Stimulated activated CD4-positive, alpha-beta T cell treated with anti-CD3 and anti-CD28 coated beads, Interleukin-4, amount 100 ng/mL, for 4 hours (primary cell): Measurements from ENCODE around the gene SMOC1.
"Not testable (repeated sequence)": the region's sequence is repeated elsewhere in the genome, so short reads cannot be mapped to it uniquely, and the experiment has no call there.

ENCODE experiments used
- DNase-seq, 2 experiments: peaks; one replicate each; pipeline ENCODE4 v3.0.0-alpha.2; 2020

Gene SMOC1

DNA sequence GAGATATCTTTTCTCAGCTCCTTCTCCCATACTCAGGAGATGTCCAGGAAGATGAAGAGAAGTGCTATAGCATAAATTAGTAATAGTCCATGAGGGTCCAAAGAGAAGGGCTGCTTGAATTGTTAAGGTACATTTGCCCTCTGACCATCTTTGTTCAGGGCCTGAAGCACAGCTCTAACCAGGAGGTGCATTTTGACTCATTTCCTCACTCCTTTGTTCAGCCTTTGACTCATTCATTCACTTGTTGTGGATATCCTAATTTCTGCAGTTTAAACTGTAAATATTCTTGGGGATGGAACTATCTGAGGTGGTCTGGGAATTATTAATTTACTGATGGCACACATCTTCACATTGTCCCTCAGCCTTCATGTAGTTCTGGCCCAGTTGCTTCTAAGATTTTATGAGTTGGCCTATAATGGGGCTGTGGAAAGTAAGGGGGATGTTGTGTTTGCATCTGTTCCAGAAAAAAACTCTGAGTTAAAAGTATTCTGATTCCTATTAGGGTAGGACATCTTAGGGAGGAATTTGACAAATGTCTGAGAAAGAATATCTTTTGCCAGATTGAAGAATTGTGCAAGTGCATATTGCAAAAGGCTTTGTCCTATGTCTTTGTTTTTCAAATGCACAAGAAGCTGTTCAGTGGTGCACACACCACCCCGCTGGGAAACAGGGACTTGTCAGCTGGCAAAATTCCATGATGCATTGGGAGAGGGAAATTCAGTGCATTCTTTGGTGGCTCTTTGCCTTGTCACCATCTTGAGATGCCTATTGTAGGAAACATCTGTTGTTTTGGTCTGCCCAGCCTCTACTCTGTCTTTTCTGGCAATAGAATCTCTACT, 22.1 kb downstream of the SMOC1 start:
- no peak for DNase-seq

DNA sequence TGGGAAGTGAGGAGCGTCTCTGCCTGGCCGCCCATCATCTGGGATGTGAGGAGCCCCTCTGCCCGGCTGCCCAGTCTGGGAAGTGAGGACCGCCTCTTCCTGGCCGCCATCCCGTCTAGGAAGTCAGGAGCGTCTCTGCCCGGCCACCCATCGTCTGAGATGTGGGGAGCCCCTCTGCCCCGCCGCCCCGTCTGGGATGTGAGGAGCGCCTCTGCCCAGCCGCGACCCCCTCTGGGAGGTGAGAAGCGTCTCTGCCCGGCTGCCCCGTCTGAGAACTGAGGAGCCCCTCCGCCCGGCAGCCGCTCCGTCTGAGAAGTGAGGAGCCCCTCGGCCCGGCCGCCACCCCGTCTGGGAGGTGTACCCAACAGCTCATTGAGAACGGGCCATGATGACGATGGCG, 23.8 kb downstream of the SMOC1 start:
- DNase-seq = not testable (repeated sequence)

DNA sequence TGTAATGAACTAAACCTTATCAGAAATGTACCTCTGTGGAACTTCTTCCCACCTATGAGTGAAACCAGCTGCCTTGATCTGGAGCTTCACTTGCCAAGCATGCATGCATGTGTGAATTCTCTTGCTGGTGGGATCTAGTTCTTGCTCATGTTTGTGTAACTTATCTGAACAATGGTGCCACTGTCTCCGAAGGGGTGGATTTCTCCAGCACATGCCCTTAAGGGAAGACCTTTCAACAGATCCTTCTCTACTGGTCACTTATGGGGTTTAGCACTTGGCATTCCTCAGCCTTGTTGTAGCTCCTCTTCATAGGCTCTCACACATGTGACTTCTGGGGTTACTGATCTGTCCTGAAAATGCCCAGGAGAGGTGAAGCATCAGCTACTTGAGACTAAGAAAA, 25.0 kb downstream of the SMOC1 start:
- DNase-seq = no peak

DNA sequence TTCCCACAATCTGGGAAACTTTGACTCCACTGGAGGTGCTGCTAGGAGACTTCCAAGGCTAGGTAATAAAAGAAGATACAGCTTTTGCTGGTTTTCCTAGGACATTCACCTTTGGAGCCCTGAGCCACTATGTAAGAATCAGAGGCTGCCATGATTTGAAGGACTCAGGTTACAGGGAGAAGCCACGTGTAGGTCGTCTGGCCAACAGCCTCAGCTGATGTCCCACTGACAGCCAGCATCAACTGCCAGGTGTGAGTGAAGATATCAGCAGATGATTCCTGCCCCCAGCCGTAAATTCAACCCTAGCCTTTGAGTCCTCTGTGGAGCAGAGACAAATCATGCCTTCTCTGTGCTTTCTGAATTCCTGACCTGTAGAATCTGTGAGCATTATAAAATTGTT, 27.0 kb downstream of the SMOC1 start:
- DNase-seq = no peak

DNA sequence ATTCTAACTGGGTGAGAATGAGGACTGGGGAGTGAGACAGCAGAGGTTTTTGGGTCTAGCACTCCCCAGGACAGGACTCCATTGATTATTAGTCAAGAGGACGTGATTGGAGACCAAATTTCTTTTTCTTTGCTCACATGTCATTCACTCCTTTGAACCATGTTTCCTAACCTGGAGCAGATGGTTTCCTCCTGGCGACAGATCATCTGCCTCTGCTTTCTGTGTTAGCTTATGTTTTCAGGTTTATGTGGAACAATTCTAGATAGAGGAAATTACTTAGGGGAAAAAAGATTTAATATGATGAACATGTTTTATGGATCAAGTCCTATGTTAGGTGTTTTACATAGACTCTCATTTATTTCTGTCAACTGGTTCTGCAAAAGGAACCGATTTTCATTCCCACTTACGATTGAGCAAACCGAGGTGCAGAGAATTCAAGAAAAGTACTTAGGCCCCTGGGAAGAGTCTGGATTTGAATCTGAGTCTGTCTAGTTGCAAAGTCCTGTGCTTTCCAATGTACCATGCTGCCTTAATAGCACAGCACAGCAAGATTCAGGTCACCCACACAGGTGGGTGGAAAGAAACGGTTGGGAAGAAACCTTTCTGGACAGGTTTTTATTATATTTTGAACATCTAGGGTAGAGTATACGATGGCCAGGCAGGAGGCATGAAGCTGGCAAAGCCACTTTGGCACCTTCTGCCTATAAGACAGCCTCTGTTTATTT, 30.8 kb downstream of the SMOC1 start:
- no peak for DNase-seq

DNA sequence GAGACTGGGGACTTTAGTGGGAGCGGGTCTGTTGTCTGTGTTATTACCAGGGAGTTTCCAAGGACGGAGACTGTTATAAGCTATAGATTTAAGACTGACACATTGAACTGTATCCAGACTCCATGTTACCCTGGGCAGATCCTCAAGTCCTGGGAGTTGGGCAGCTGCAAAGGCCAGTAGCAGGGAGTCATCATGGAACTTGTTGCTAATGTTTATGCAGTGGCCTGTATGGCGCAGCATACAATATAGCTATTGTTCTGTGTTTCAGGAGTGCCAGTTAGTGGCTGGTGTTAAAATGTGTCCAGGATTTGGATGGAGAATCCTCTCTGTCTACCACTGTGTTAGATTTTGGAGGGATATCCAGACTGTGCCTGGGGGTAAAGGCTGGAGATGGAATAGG, 31.7 kb downstream of the SMOC1 start:
- DNase-seq = no peak

DNA sequence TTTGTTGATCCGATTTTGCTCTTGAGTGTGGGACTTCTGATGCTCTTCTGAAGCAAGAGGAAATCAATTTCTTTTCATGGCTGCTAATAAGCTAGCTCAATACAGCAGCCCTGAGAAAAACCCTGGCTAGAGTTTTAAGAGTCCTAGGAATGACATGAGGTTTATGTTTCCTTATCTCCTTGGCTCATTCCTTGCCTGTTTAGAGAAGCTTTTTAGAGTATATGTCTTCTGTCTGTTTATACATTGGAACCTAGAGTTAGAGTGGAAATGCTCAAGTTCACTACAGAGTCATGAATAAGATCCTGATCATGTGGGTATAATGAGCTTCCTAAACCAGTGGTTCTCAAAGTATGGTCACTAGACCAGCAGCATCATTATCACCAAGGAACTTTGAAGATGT, 34.5 kb downstream of the SMOC1 start:
- DNase-seq = no peak

DNA sequence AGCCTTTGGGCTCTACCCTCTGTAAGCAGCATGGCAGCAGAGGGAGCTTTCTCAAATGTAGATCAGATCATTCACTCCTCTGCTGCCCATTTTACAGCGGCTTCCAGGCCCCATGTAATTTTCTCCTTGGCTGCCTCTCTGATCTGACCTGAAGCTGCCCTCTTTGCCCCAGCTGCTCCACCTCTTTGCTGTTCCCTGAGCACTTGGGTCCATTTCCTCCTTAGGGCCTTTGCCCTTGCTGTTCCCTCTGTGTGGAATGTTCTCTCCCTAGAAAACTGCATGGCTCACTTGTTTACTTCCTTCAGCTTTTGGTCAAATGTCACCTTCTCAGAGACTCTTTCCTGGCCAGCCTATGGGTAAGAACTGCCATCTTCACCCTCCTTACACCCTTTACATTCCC, 37.2 kb downstream of the SMOC1 start:
- no peak for DNase-seq

DNA sequence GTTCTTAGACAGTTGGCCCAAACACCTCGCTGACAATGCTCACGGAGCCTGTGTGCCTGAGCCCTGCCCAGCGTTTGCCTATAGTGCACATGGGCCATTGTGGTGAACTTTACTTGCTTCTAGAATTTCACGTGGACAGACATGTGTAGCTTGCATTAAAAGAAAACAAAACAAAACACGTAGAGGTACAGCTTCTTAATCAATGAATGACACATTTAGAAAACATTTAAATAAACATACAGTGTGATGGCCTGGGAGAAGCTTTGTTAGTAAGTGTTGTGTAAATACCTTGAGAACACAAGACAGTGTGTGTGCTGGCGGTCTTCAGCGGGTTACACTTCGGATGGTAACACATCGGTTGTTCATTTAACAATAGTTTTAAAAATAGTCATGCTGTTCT, 38.1 kb downstream of the SMOC1 start:
- DNase-seq = no peak

DNA sequence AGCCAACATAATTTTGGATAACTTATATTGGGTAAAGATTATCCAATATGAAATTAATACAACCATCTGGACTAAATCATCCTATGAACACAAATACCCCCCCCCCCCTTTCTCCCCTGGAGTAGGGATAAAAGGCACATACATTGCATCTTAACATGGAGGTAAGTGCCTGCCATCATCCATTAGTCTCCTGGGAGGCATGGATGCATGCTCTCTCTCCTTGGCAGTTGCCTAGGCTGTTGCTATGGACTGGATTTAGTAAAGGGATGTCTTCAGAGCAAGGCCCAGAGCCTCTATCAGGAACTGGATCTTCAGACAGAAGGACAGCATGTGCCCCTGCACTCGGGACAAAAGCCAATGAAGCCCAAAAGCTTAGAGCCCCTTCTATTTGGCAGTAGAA, 40.6 kb downstream of the SMOC1 start:
- no peak for DNase-seq

DNA sequence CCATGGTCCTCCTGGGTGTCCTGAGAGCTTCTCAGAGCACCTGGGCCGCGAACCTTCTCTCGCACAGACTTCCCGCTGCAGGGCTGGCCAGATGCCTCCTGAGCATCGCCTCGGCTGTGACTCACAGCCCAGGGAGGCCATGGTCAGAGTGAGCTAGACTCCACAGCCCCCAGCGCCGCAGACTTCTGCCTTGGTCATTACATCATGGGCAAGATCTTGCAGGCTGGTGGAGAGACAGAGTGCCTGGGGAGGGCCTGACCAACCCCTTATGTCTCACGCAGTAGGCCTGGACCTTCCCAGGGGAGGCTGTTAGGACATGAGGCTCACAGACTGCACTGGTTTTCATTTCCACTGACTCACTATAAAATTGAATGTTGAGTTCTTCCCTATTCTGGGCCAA, 41.8 kb downstream of the SMOC1 start:
- no peak for DNase-seq

DNA sequence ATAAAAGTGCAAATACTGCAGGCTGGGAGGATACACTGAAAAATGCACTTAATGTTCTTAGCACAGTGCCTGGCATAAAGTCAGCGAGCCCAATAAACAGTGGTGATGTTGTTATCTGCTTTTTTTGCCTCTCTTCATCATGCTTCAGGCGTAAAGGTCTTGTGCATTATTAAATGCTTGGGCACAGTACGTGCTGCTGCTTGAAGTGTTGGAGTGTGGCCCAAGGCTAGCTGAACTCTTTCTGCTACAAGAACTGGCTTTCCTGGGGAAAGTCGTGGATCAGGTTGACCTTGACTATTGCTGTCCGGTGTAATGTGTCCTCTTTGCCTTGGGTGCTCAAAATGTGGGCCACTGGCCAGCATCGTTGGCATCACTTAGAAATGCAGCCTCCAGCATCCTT, 43.0 kb downstream of the SMOC1 start:
- DNase-seq = no peak

DNA sequence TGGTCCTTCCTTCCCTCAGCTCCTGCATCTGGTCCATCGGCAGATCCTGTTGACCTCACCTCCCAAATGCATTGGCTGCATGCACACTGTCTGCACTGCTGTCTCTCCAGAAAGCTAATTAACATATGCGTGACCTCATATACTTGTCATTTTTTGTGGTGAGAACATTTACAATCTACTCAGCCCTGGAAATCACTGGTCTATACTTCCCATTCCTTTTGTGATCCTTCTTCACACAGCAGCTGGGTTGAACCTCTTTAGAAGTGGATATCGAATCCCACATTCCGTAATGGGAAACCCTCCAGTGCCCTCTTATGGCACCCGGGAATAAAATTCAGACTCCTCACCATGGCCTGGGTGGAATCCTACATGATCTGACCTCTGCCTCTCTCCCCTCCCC, 45.0 kb downstream of the SMOC1 start:
- no peak for DNase-seq

DNA sequence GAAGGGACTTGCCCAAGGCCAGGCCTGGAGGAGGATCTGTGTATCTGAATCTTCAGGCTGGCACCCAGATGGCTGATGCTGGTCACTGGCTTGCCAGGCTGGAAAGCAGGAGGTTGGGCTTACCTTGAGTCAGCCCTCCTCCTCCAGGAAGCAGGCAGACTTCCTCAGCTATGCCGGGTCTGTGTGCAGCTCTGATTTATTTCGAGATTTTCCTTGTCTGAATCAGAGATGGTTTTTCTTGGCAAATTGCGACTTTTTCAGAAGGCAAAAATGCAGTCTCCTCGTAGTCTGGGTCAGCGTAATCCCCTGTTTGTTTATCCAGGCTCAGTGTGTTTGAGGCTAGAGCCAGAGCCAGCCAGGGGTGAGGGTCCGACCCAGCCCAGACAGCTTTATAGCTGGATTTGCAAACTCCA, 48.9 kb downstream of the SMOC1 start:
- DNase-seq = no peak

DNA sequence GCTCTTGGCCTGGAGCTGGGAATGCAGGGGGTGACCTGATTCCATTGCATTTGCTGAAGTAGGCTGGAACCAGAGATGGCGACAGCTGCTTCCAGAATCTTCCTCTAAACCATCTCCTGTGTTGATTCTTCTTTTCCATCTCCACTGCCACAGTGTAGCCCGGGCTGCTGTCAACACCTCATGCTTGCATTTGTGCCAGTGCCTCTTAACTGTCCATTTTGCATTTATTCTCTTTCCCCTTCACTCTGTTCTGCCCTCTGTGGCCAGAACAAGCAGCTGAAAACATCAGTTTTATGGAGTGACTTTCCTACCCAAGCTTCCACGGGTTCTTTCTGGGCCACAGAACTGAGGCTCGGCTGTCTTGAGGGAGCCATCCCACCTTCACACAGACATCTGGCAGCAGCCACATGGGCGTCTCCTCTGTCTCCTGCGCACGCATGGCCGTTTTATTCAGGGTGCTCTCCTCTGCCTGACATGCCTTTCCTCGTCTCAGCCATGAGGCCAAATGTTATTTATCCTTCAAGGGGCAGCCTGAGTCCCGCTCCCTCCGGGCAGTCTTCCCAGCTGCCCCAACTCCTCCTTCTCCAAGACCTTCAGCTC, 51.7 kb downstream of the SMOC1 start:
- DNase-seq = no peak

DNA sequence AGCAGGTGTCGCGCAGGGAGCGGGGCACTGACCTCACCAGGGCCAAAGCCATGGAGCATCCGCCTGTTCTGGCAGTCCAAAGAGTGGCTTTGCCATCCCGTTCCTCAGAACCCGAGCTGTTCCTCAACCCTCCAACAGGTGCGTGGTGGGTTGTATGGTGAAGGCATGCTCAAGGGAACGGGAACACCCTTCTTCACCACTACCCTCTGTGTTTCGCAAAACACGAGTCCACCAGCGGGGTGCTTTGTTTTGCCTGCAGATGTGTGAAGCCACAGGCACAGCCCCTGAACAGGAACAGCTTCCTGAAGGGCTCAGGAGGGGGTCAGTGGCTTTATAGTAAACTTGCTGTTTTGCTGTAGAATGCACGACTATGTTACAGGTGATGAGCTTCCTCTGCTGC, 52.7 kb downstream of the SMOC1 start:
- DNase-seq = no peak

DNA sequence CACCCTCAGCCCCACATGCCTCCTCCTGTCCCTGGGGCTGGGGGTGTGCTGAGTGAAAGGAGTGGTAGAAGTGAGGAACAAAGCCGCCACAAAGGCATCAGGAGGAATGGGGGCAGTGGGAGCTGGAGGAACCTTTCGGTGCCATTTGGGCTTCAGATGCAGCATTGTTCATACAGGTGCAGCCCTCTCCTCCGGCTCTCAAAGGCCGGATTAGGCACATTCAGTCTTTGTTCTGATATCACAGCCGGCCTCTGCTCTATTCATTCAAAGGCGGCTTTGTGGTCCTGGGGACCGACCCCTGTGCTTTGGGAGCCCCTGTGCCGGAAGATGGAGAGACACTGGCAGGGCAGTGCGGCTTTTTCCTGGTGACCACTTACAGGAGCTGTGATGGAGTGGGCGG, 53.2 kb downstream of the SMOC1 start:
- DNase-seq = no peak

DNA sequence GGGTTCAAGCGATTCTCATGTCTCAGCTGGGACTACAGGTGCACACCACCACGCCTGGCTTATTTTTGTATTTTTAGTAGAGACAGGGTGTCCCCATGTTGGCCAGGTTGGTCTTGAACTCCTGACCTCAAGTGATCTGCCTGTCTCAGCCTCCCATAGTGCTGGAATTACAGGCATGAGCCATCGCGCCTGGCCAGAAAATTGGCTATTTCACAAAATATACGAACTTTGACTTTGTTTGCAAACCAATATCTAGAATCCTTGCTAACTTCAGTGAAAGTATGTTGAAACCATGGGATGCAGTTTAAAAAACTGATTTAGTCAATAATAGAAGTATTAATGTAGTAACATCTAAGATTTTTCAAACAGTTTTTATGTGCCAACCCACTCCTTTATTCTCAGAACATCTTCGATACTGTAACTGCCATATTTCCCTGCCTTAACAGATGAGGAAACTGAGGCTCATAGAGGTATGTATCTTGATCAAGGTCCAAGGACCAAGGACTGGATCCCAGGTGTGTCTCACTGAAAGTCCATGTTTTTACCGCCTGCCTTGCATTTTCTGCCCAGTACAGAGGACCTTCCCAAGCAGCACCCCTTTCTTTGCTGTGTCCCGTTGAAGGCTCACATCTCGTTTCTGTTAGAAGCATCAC, 54.5 kb downstream of the SMOC1 start:
- DNase-seq = no peak

DNA sequence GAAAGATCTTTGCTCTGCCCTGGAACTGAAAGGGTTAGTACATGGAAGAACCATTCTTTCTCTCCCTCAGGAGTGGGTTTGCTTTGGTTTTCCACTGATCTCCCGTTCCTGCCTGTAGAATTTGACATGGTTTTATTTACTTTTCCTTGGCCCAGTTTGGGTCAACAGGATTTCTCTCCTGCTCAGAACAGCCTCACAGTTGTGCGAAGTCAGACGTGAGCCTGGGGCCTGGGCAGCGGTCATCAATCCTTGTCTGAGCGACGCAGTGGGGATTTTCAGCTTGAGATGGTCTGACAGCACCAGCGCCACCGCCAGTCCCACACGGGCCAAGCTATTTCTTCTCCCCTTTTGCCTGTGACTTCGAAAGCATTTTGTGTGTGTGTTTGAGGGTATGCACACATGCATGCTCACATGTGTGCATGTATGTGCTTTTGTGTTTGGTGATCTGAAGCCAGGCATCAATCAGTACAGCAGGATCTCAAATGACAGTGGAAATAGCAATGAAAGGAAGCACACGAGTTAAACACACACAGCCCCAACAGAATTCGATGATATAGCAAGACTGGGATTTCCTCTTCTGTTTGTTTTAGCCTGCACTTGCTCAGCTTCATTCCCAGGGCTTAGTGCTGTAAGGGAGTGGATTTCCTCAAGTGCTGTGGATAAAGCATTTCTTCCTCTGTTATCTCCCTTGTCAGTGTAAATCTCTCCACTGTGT, 58.3 kb downstream of the SMOC1 start:
- DNase-seq = no peak

DNA sequence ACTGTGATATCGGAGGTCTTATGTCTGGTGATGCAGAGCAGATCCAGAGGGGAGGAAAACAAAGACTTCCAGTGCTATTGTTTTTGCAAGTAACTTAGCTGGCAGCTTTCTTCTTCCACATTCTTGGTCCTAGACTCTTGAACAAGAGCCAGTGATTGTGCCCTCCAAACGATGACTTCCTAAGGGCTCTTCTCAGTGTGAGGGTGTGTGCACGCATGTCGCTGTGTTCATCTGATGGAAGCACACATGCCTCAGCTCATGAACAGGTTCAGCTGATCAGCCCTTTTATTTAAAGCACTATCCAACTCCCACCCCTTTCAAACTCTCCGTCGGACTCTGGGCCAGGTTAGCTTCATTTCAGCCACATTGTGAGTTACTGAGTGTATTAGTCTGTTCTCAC, 59.5 kb downstream of the SMOC1 start:
- DNase-seq = no peak

DNA sequence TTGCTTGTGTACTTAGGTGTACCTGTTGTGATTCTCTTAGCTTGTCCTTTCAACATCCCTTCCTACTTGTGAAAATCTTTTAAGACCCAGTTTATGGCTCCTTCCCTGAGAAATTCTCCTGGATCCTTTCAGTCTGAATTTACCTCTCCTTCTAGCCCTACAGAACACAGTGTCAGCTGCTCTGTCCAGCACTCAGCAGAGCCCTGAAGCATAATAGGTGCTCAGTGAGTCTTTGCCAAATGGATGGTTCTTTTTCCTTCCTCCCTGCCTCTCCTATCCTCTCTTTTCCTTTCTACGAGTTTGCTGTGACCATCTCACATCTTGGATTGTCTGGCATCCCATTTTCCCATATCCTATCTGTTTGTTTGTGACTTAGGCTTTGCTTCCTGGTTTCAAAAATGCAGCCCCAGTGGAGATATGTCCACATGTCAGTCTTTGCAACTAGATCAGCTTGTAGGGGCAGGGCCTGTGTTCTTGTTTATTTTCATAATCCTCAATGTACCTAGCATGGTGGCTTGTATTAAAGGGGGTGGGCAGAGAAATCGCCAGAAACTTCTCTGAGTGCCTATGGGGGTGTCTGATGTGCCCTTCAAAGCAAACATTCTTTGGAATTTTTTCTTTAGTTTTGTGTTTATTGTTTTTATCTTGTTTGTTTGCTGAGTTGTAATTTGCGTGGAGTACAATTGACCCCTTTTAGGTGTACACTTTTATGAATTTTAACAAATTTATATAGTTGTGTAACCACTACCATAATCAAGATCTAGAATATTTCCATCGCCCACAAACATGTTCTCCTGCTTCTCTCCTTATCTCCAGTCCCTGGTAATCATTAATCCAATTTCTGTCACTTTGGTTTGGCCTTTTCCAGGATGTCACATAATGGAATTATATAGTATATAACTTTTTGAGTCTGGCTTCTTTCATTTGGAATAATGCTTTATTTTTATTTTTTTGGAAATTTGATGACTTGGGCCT, 62.8 kb downstream of the SMOC1 start:
- DNase-seq = no peak
